HT1080 (cell line): Measurements from ENCODE around the gene PRSS21. TPM values are rescaled to one million over a fixed set of nuclear protein-coding genes. Genes with fewer than 3 reads are reported as not detected.
A peak's percentile ranks its signal among the peaks of the same experiment; 100 is the strongest.

Source experiments
- DNase-seq: peaks from one replicate; pipeline ENCODE4 v3.0.0-alpha.2; 2015; ENCODE audit warnings: low read depth
- total RNA-seq: library from RNA; depleted of rRNA; stranded (reverse); fragments of >200 nt; shearing (Covaris generic); gene quantifications from 2 replicates; pipeline ENCODE4 v1.2.3, GENCODE V29; 2014

The PRSS21 gene
- total RNA-seq, 1 experiment from 2014 or later, result not detected

- DNase-seq, result no peak
Observed at GRCh38 chr16:2842340-2843000, 25.4 kb downstream of the PRSS21 start.

GRCh38 chr16:2843526-2843925, 26.5 kb downstream of the PRSS21 start:
- no peak for DNase-seq

GRCh38 chr16:2845116-2845515, 28.1 kb downstream of the PRSS21 start:
- DNase-seq, result no peak

- peak; percentile 92 for DNase-seq
Observed at GRCh38 chr16:2846511-2847310, 29.7 kb downstream of the PRSS21 start.

GRCh38 chr16:2848933-2849725, 32.1 kb downstream of the PRSS21 start:
- no peak for DNase-seq

- no peak for DNase-seq
Observed at GRCh38 chr16:2852003-2852730, 35.1 kb downstream of the PRSS21 start.

GRCh38 chr16:2852731-2853507, 35.9 kb downstream of the PRSS21 start:
- no peak for DNase-seq

GRCh38 chr16:2853531-2854073, 36.6 kb downstream of the PRSS21 start:
- DNase-seq, result no peak

GRCh38 chr16:2854700-2855309, 37.8 kb downstream of the PRSS21 start:
- no peak for DNase-seq

- no peak for DNase-seq
Observed at GRCh38 chr16:2855536-2855935, 38.5 kb downstream of the PRSS21 start.

GRCh38 chr16:2856061-2856670, 39.1 kb downstream of the PRSS21 start:
- DNase-seq, result no peak

GRCh38 chr16:2856686-2857450, 39.8 kb downstream of the PRSS21 start:
- DNase-seq, result no peak

GRCh38 chr16:2857451-2858244, 40.6 kb downstream of the PRSS21 start, which contains the start of gene PRSS22:
PRSS22 (minus strand) TSS chr16:2858170; CDS start chr16:2858104, 66 bp downstream.
- DNase-seq, result no peak

- no peak for DNase-seq
Observed at GRCh38 chr16:2858245-2859025, 41.4 kb downstream of the PRSS21 start.

- no peak for DNase-seq
Observed at GRCh38 chr16:2859686-2860265, 42.7 kb downstream of the PRSS21 start.

GRCh38 chr16:2860826-2861567, 44.0 kb downstream of the PRSS21 start:
- DNase-seq, result peak; percentile 58
